Measurements from ENCODE around the gene TSPEAR. TPM values are rescaled to one million over a fixed set of nuclear protein-coding genes. Genes with fewer than 3 reads are reported as not detected.

Gene TSPEAR
- total RNA-seq, 4 donors from 2014 or later, result not detected

DNA sequence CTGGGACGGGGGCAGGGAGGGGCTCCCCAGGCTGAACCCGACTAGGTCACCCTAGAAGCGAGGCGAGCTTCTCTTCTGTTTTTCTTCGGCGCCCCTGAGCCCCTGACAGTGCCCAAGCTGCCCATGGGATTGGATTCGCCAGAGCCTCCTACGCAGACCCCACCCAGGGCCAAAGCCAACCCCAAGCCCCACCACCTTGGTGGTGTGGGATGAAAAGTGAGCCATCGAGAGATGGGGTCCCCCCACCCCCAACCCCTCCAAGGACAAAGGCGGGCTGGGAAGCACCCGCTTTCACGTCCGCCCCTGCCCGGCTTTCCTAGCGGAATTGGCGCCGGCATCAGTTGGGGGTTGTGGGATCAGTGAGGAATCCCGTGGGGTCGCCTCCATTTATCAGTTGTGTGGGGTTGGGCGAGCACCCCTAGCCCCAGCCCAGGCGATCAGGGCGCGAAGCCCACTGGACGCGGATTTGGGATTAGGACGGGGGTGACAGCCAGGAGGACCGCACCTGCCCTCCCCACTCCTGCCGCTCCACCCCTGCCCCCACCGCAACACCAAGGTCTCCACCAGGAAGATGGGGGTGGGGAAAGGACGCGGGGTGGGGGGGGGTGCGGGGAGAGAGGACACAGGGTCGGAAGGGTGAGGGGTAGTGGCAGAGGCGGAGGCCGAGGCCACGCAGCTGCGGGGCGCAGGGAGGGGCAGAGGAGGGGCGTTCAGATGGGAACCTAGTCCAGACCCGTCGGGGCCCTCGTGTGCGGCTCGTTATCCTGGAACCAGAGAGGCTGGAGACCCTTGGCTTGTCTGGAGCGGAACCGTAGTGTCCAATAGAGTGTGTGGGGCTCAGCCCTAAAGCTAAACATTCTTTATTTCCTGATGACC lies 4.4 kb downstream of the TSPEAR start:
- DNase-seq (ENCODE audit: low spot score in 2 of 2), result no peak
- Histone ChIP-seq H3K4me1 (peaks cover 0 to 30% (median 0%) of the 10 kb centered on the region in 4 donors), H3K4me3 (no peak overlapping the region), H3K27me3 (peaks cover 0 to 98% of the 10 kb centered on the region in 2 donors), H3K36me3 (no peaks in the 10 kb centered on the region), H3K9me3 (peaks cover 0 to 4% (median 0%) of the 10 kb centered on the region in 4 donors), H3K27ac (no peak overlapping the region)
- TF ChIP-seq, protein P1, sequence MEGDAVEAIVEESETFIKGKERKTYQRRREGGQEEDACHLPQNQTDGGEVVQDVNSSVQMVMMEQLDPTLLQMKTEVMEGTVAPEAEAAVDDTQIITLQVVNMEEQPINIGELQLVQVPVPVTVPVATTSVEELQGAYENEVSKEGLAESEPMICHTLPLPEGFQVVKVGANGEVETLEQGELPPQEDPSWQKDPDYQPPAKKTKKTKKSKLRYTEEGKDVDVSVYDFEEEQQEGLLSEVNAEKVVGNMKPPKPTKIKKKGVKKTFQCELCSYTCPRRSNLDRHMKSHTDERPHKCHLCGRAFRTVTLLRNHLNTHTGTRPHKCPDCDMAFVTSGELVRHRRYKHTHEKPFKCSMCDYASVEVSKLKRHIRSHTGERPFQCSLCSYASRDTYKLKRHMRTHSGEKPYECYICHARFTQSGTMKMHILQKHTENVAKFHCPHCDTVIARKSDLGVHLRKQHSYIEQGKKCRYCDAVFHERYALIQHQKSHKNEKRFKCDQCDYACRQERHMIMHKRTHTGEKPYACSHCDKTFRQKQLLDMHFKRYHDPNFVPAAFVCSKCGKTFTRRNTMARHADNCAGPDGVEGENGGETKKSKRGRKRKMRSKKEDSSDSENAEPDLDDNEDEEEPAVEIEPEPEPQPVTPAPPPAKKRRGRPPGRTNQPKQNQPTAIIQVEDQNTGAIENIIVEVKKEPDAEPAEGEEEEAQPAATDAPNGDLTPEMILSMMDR (IDR thresholded peaks at IDR 0.05), result no peak
- TF ChIP-seq EP300 (IDR thresholded peaks at IDR 0.05), result no peak
- TF ChIP-seq POLR2A (IDR thresholded peaks at IDR 0.05), result no peak
- WGBS, 2 donors, result 2% methylated on average over 21 to 40 of the region's 46 CpGs

DNA sequence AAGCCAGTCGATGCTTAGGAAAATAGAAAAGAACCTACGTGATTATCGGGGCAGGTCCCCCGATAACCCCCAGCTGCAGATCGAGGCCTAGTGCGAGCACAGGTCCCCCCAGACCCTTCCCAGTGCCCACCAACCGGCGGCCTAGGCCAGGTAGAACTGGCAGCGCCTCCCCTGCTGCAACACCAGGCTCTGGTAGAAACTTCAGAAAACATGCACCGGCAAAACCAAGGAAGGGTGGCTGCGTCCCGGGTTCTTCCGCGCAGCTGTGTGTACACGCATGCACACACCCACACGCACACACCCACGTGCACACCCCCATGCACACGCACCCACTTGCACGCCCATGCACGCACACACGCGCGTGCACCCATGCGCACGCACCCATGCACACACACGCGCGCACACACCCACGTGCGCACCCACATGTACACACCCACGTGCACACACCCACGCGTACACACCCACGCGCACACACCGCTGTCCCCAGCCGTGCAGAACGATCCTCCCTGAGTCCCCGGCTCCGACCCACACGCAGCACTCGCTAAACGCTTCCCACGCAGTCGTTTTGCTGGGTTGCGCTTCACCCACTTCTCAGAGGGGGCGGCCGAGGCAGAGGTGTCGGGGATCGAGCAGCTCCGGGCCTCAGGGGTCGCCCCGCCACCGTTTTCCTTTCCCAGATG lies 5.2 kb downstream of the TSPEAR start:
- Histone ChIP-seq H3K4me3 (no peak overlapping the region), H3K9me3 (peaks cover 0 to 4% (median 0%) of the 10 kb centered on the region in 4 donors), H3K36me3 (no peaks in the 10 kb centered on the region), H3K27ac (no peak overlapping the region), H3K27me3 (peaks cover 0 to 98% of the 10 kb centered on the region in 2 donors), H3K4me1 (peaks cover 0 to 23% (median 0%) of the 10 kb centered on the region in 4 donors)
- TF ChIP-seq EP300 (IDR thresholded peaks at IDR 0.05), result no peak
- no peak for TF ChIP-seq POLR2A (IDR thresholded peaks at IDR 0.05)
- TF ChIP-seq, protein P1 (IDR thresholded peaks at IDR 0.05), result no peak
- DNase-seq (ENCODE audit: low spot score in 2 of 2), result no peak
- WGBS, 2 donors, result 4 to 7% methylated on average over 27 to 38 of the region's 54 CpGs

DNA sequence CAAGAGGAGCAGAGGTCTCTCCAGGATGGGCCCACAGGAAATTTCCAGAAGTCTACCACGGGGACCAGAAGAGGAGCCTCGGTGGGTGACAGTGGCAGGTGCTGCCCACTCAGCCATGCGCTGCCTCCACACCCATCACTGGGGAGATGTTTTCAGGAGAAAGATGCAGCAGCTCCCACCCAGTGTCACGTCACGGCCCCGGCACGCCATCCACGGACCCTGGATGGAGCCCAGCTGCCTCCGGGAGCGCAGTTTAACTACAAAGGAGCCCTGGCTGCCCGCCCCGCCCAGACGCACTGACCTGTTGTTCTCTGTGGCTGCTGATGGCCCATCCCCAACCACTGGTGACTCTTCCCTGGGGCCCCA lies 6.8 kb downstream of the TSPEAR start:
- no peak for DNase-seq (ENCODE audit: low spot score in 2 of 2)
- no peak for TF ChIP-seq POLR2A (IDR thresholded peaks at IDR 0.05)
- no peak for TF ChIP-seq EP300 (IDR thresholded peaks at IDR 0.05)
- TF ChIP-seq, protein P1 (IDR thresholded peaks at IDR 0.05), result no peak
- Histone ChIP-seq H3K4me3 (no peak overlapping the region), H3K4me1 (peaks cover 0 to 10% (median 0%) of the 10 kb centered on the region in 4 donors), H3K27me3 (peaks cover 0 to 98% of the 10 kb centered on the region in 2 donors), H3K9me3 (peaks cover 0 to 4% (median 0%) of the 10 kb centered on the region in 4 donors), H3K36me3 (no peaks in the 10 kb centered on the region), H3K27ac (no peak overlapping the region)
- 8 to 11% methylated on average over 12 to 13 of the region's 13 CpGs for WGBS, 2 donors

DNA sequence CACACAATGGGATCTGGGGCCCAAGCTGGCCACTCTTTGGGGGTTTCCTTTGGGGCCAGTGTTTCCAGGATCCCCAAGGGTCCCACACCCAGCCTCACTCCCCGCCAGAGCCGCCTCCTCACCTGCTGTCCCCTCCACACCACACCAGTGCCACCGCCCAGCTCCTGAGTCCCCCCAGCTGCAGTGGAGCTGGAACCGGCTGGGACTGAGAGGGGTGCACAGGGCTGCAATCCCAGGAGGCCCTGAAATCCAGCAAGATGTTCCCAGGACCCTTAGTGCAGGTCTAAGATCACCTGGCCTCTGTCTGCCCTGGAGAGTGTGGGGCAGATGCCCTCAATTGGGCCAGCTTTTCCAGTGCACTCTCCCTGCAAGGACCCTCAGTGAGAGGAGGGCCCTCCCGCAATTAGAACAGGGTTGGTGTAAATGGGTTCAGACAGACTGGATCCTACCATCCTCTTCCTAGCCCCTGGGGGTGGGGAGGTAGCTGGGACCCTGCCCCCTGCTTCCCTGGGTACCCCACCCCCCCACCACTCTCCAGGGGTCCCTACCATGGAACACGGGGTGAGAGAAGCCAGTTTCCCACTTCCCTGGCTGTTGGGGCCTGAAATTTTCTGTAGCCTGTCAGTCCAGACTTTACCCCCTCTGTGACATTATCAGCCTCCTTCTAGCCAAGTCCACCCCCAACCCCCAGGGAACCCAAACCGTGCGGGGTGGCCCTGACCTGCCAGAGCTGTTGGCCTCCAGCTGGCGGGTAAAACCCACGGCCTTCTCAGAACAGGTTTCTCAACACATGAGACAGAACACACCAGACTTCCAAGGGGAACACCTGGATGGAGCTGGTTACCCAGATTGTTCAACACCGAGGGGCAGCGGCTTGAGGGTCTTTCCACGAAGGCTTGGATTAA lies 7.4 kb downstream of the TSPEAR start:
- Histone ChIP-seq H3K4me1 (peaks cover 0 to 4% (median 0%) of the 10 kb centered on the region in 4 donors), H3K4me3 (no peak overlapping the region), H3K27ac (no peak overlapping the region), H3K36me3 (no peaks in the 10 kb centered on the region), H3K27me3 (peaks cover 0 to 98% of the 10 kb centered on the region in 2 donors), H3K9me3 (peaks cover 0 to 4% (median 0%) of the 10 kb centered on the region in 4 donors)
- 22 to 34% methylated on average over 8 to 12 of the region's 13 CpGs for WGBS, 2 donors
- DNase-seq (ENCODE audit: low spot score in 2 of 2), result no peak
- TF ChIP-seq EP300 (IDR thresholded peaks at IDR 0.05) (no peak), POLR2A (IDR thresholded peaks at IDR 0.05) (no peak)
- TF ChIP-seq, protein P1 (IDR thresholded peaks at IDR 0.05), result no peak
